HG03103 (cell line): ENCODE data around the gene AFG3L2.
A peak's percentile ranks its signal among the peaks of the same experiment; 100 is the strongest.
"Not testable (repeated sequence)": the region's sequence is repeated elsewhere in the genome, so short reads cannot be mapped to it uniquely, and the experiment has no call there.

ENCODE experiments used
- ATAC-seq: cut with Tn5 transposase; IDR thresholded peaks from one replicate; pipeline ENCODE4 v1.9.1; 2021; ENCODE audit warnings: low read depth; ENCODE audit not compliant: unreplicated experiment

AFG3L2 gene

GRCh38 chr18:12376754-12377555 is at the start of gene AFG3L2:
AFG3L2 (minus strand) TSS chr18:12377227; CDS start chr18:12377082, 145 bp downstream.
- peak; percentile 87 for ATAC-seq

- ATAC-seq = no peak
Observed at GRCh38 chr18:12424252-12424651, 47.2 kb upstream of the AFG3L2 start.

GRCh38 chr18:12423820-12424219 is 46.8 kb upstream of the AFG3L2 start:
- ATAC-seq = no peak

GRCh38 chr18:12423393-12423792 is 46.4 kb upstream of the AFG3L2 start:
- ATAC-seq = no peak

GRCh38 chr18:12422936-12423335 is 45.9 kb upstream of the AFG3L2 start:
- ATAC-seq = no peak

- ATAC-seq = no peak
Observed at GRCh38 chr18:12421732-12422131, 44.7 kb upstream of the AFG3L2 start.

- ATAC-seq = no peak
Observed at GRCh38 chr18:12420821-12421421, 43.9 kb upstream of the AFG3L2 start.

- no peak for ATAC-seq
Observed at GRCh38 chr18:12417687-12418086, 40.7 kb upstream of the AFG3L2 start.

GRCh38 chr18:12416098-12416729 is 39.2 kb upstream of the AFG3L2 start:
- no peak for ATAC-seq

- no peak for ATAC-seq
Observed at GRCh38 chr18:12411456-12411855, 34.4 kb upstream of the AFG3L2 start.

GRCh38 chr18:12410747-12411146 is 33.7 kb upstream of the AFG3L2 start:
- ATAC-seq = not testable (repeated sequence)

GRCh38 chr18:12410081-12410481 is 33.1 kb upstream of the AFG3L2 start:
- no peak for ATAC-seq

- ATAC-seq = no peak
Observed at GRCh38 chr18:12409469-12409868, 32.4 kb upstream of the AFG3L2 start.

- ATAC-seq = peak; percentile 14
Observed at GRCh38 chr18:12408247-12408869, 31.3 kb upstream of the AFG3L2 start.

- no peak for ATAC-seq
Observed at GRCh38 chr18:12406371-12407111, 29.5 kb upstream of the AFG3L2 start.

- no peak for ATAC-seq
Observed at GRCh38 chr18:12405066-12405465, 28.0 kb upstream of the AFG3L2 start.

- no peak for ATAC-seq
Observed at GRCh38 chr18:12403601-12404506, 26.8 kb upstream of the AFG3L2 start.

GRCh38 chr18:12401881-12402280 is 24.9 kb upstream of the AFG3L2 start:
- ATAC-seq = no peak

GRCh38 chr18:12399231-12399630 is 22.2 kb upstream of the AFG3L2 start:
- ATAC-seq = no peak
